ENCODE results near the gene CD44. TPM values are rescaled to one million over a fixed set of nuclear protein-coding genes. Genes with fewer than 3 reads are reported as not detected.

The CD44 gene
- total RNA-seq, 4 donors from 2014 or later, result 861 to 1,282 (median 914) TPM

- no peak for DNase-seq (ENCODE audit: low spot score in 2 of 2)
- 92 to 98% methylated on average over 3 of the region's 3 CpGs for WGBS, 2 donors
- TF ChIP-seq POLR2A (IDR thresholded peaks at IDR 0.05), result no peak
- TF ChIP-seq CTCF (IDR thresholded peaks at IDR 0.05), result no peak
- intact Hi-C loops (cut with DNase I; ENCODE audit: low total_unique reads), result no loop called here
- H3K4me3 ChIP-seq (ENCODE audit: low read depth, poor library complexity, severe bottlenecking), result no peak overlapping the region
Observed at GRCh38 chr11:35247428-35247827, 108.5 kb downstream of the CD44 start.

GRCh38 chr11:35247863-35248262 lies 108.9 kb downstream of the CD44 start:
- WGBS, 2 donors, result 79 to 90% methylated on average over 3 of the region's 3 CpGs
- H3K4me3 ChIP-seq (ENCODE audit: low read depth, poor library complexity, severe bottlenecking), result no peak overlapping the region
- intact Hi-C loops (cut with DNase I; ENCODE audit: low total_unique reads), result no loop called here
- TF ChIP-seq POLR2A (IDR thresholded peaks at IDR 0.05) (no peak), CTCF (IDR thresholded peaks at IDR 0.05) (no peak)
- DNase-seq (ENCODE audit: low spot score in 2 of 2), result no peak

GRCh38 chr11:35248558-35249323 lies 109.8 kb downstream of the CD44 start:
- DNase-seq (ENCODE audit: low spot score in 2 of 2), result no peak
- WGBS, 2 donors, result 59 to 68% methylated on average over 4 of the region's 4 CpGs
- no peak overlapping the region for H3K4me3 ChIP-seq (ENCODE audit: low read depth, poor library complexity, severe bottlenecking)
- no peak for TF ChIP-seq POLR2A (IDR thresholded peaks at IDR 0.05)
- no peak for TF ChIP-seq CTCF (IDR thresholded peaks at IDR 0.05)
- intact Hi-C loops (cut with DNase I; ENCODE audit: low total_unique reads), result no loop called here

GRCh38 chr11:35250192-35250591 lies 111.2 kb downstream of the CD44 start:
- WGBS, 2 donors, result 94% methylated on average over 4 of the region's 4 CpGs
- TF ChIP-seq CTCF (IDR thresholded peaks at IDR 0.05) (no peak), POLR2A (IDR thresholded peaks at IDR 0.05) (no peak)
- intact Hi-C loops (cut with DNase I; ENCODE audit: low total_unique reads), result no loop called here
- no peak overlapping the region for H3K4me3 ChIP-seq (ENCODE audit: low read depth, poor library complexity, severe bottlenecking)
- DNase-seq (ENCODE audit: low spot score in 2 of 2), result no peak

- no peak for DNase-seq (ENCODE audit: low spot score in 2 of 2)
- TF ChIP-seq CTCF (IDR thresholded peaks at IDR 0.05), result no peak
- TF ChIP-seq POLR2A (IDR thresholded peaks at IDR 0.05), result no peak
- intact Hi-C loops (cut with DNase I; ENCODE audit: low total_unique reads), result no loop called here
- no peak overlapping the region for H3K4me3 ChIP-seq (ENCODE audit: low read depth, poor library complexity, severe bottlenecking)
Observed at GRCh38 chr11:35250621-35251020, 111.7 kb downstream of the CD44 start.

- no peak for TF ChIP-seq POLR2A (IDR thresholded peaks at IDR 0.05)
- no peak for TF ChIP-seq CTCF (IDR thresholded peaks at IDR 0.05)
- intact Hi-C loops (cut with DNase I; ENCODE audit: low total_unique reads), result no loop called here
- H3K4me3 ChIP-seq (ENCODE audit: low read depth, poor library complexity, severe bottlenecking), result no peak overlapping the region
- no peak for DNase-seq (ENCODE audit: low spot score in 2 of 2)
Observed at GRCh38 chr11:35253237-35253636, 114.3 kb downstream of the CD44 start.

Data from lower leg skin (tissue), 4 donors.